HL-60/S4 (cell line): ENCODE measurements around the gene EPB41L4A.
"Not testable (repeated sequence)": the region's sequence is repeated elsewhere in the genome, so short reads cannot be mapped to it uniquely, and the experiment has no call there.

ENCODE experiments used
- in situ Hi-C: fragments of 300-500 bp; cut with MboI; formaldehyde crosslinking; loops from 2 replicates; pipeline ENCODE4 v1.14.3; 2022; ENCODE audit warnings: low sequenced_read_pairs

The EPB41L4A gene

GRCh38 chr5:112403069-112403468 lies 16.0 kb downstream of the EPB41L4A start:
- in situ Hi-C loops: no loop called here

- in situ Hi-C loops: no loop called here
These were observed 17.2 kb downstream of the EPB41L4A start for GRCh38 chr5:112401924-112402323.

- in situ Hi-C loops: no loop called here
These were observed 21.4 kb downstream of the EPB41L4A start for GRCh38 chr5:112397690-112398089.

- in situ Hi-C loops: no loop called here
These were observed 22.6 kb downstream of the EPB41L4A start for GRCh38 chr5:112396430-112396829.

GRCh38 chr5:112395299-112395698 lies 23.8 kb downstream of the EPB41L4A start:
- in situ Hi-C loops: not testable (repeated sequence)

- in situ Hi-C loops: no loop called here
These were observed 28.8 kb downstream of the EPB41L4A start for GRCh38 chr5:112390327-112390726.

- in situ Hi-C loops: no loop called here
These were observed 30.3 kb downstream of the EPB41L4A start for GRCh38 chr5:112388739-112389138.

GRCh38 chr5:112388074-112388473 lies 31.0 kb downstream of the EPB41L4A start:
- in situ Hi-C loops: no loop called here

- in situ Hi-C loops: no loop called here
These were observed 32.3 kb downstream of the EPB41L4A start for GRCh38 chr5:112386766-112387165.

GRCh38 chr5:112385969-112386368 lies 33.1 kb downstream of the EPB41L4A start:
- in situ Hi-C loops: no loop called here

GRCh38 chr5:112385566-112385965 lies 33.5 kb downstream of the EPB41L4A start:
- in situ Hi-C loops: no loop called here

- in situ Hi-C loops: no loop called here
These were observed 34.6 kb downstream of the EPB41L4A start for GRCh38 chr5:112384523-112384922.

GRCh38 chr5:112382886-112383285 lies 36.2 kb downstream of the EPB41L4A start:
- in situ Hi-C loops: no loop called here

GRCh38 chr5:112381521-112381920 lies 37.6 kb downstream of the EPB41L4A start:
- in situ Hi-C loops: no loop called here

GRCh38 chr5:112379542-112380325 lies 39.3 kb downstream of the EPB41L4A start:
- in situ Hi-C loops: no loop called here

GRCh38 chr5:112374818-112375217 lies 44.3 kb downstream of the EPB41L4A start:
- in situ Hi-C loops: no loop called here

GRCh38 chr5:112374356-112374755 lies 44.7 kb downstream of the EPB41L4A start:
- in situ Hi-C loops: no loop called here

- in situ Hi-C loops: no loop called here
These were observed 45.2 kb downstream of the EPB41L4A start for GRCh38 chr5:112373885-112374284.

GRCh38 chr5:112372543-112372942 lies 46.5 kb downstream of the EPB41L4A start:
- in situ Hi-C loops: no loop called here

GRCh38 chr5:112371067-112371466 lies 48.0 kb downstream of the EPB41L4A start:
- in situ Hi-C loops: no loop called here

- in situ Hi-C loops: no loop called here
These were observed 51.7 kb downstream of the EPB41L4A start for GRCh38 chr5:112367400-112367799.

GRCh38 chr5:112366987-112367386 lies 52.1 kb downstream of the EPB41L4A start:
- in situ Hi-C loops: no loop called here

- in situ Hi-C loops: not testable (repeated sequence)
These were observed 58.3 kb downstream of the EPB41L4A start for GRCh38 chr5:112360740-112361139.
